Measurements from ENCODE around the gene CATSPER3. TPM values are rescaled to one million over a fixed set of nuclear protein-coding genes. Genes with fewer than 3 reads are reported as not detected.

The CATSPER3 gene
- total RNA-seq, 1 experiment from 2014 or later, result 0.57 TPM

DNA sequence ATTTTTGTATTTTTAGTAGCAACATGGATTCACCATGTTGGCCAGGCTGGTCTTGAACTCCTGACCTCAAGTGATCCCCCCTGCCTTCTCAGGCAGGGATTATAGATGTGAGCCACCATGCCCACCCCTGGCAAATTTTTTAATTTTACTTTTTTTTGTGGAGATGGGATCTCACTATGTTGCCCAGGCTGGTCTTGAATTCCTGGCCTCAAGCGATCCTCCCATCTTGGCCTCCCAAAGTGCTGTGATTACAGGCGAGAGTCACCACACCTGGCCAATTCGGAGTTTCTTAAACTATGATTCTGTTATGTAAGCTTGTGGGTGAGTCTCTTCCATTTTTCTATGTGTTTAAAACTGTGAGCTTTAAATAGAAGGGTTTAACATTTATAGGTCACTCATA, 35.2 kb upstream of the CATSPER3 start:
- Histone ChIP-seq H3K4me2 (no peak overlapping the region), H3K36me3 (ENCODE audit: low read depth) (peaks cover 19% of the 10 kb centered on the region; the same call in 1 of the 2 replicates), H3K4me3 (no peak overlapping the region), H3K79me2 (ENCODE audit: low read depth) (no peaks in the 10 kb centered on the region), H3K9me3 (ENCODE audit: insufficient read depth, low read depth) (no peaks in the 10 kb centered on the region), H3K4me1 (replicated peaks; ENCODE audit: insufficient read depth) (no peaks in the 10 kb centered on the region), H2AFZ (no peak overlapping the region), H3K27me3 (ENCODE audit: insufficient read depth, low read depth) (no peaks in the 10 kb centered on the region), H3K27ac (no peak overlapping the region), H4K20me1 (ENCODE audit: insufficient read depth) (no peaks in the 10 kb centered on the region; the same call in 1 of the 2 replicates), H3F3A (ENCODE audit: insufficient read depth, low read depth) (0 out of 2 replicates have a peak, but pooled peaks cover 3% of the 10 kb centered on the region), H3K9me2 (ENCODE audit: insufficient read depth) (no peaks in the 10 kb centered on the region)
- no TSS peak for BruUV-seq (replicated peaks)
- POLR2A ChIA-PET (ENCODE audit: unreplicated experiment), result no interaction called here
- intact Hi-C loops (cut with micrococcal nuclease; ENCODE audit: unreplicated experiment), result no loop called here
- TF ChIP-seq EZH2 (IDR thresholded peaks at IDR 0.05; ENCODE audit: low read depth), result no peak
- TF ChIP-seq, protein P1, sequence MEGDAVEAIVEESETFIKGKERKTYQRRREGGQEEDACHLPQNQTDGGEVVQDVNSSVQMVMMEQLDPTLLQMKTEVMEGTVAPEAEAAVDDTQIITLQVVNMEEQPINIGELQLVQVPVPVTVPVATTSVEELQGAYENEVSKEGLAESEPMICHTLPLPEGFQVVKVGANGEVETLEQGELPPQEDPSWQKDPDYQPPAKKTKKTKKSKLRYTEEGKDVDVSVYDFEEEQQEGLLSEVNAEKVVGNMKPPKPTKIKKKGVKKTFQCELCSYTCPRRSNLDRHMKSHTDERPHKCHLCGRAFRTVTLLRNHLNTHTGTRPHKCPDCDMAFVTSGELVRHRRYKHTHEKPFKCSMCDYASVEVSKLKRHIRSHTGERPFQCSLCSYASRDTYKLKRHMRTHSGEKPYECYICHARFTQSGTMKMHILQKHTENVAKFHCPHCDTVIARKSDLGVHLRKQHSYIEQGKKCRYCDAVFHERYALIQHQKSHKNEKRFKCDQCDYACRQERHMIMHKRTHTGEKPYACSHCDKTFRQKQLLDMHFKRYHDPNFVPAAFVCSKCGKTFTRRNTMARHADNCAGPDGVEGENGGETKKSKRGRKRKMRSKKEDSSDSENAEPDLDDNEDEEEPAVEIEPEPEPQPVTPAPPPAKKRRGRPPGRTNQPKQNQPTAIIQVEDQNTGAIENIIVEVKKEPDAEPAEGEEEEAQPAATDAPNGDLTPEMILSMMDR (conservative IDR thresholded peaks at IDR 0.05), result no peak
- CTCF ChIA-PET, result interaction anchor here (0.6 kb wide), 1 partner anchor 16 kb away, joined by 6 read pairs; no protein-coding TSS in a partner anchor
- no peak for DNase-seq

DNA sequence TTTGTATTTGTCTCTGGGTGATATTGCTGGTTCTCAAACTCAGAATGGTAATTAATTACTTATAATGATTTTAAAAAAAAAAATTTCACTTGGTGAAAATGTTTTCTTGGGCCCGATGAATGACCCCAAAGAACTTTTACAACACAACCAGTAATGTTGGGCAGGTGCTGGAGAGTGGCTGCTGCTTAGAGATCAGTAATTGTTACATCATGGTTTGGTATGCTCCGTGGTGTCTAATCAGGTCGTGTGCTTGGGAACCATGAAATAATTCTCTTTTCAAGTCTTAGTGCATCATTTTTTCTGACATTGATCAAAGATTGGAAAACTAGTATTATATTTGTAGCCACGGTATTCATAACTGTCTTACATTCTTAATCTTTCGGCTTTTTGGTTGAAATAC, 33.5 kb upstream of the CATSPER3 start:
- intact Hi-C loops (cut with micrococcal nuclease; ENCODE audit: unreplicated experiment), result no loop called here
- H3K4me1 ChIP-seq (replicated peaks; ENCODE audit: insufficient read depth), result no peaks in the 10 kb centered on the region
- ChIA-PET POLR2A (ENCODE audit: unreplicated experiment) (no interaction called here), CTCF (no interaction called here)
- H3K9me3 ChIP-seq (ENCODE audit: insufficient read depth, low read depth), result no peaks in the 10 kb centered on the region
- 0 out of 2 replicates have a peak, but pooled peaks cover 3% of the 10 kb centered on the region for H3F3A ChIP-seq (ENCODE audit: insufficient read depth, low read depth)
- no peak overlapping the region for H3K4me2 ChIP-seq
- no peak overlapping the region for H2AFZ ChIP-seq
- no peak overlapping the region for H3K27ac ChIP-seq
- peaks cover 19% of the 10 kb centered on the region; the same call in 1 of the 2 replicates for H3K36me3 ChIP-seq (ENCODE audit: low read depth)
- no peak overlapping the region for H3K4me3 ChIP-seq
- H3K79me2 ChIP-seq (ENCODE audit: low read depth), result no peaks in the 10 kb centered on the region
- TF ChIP-seq EZH2 (IDR thresholded peaks at IDR 0.05; ENCODE audit: low read depth), result no peak
- TF ChIP-seq, protein P1 (conservative IDR thresholded peaks at IDR 0.05), result no peak
- H4K20me1 ChIP-seq (ENCODE audit: insufficient read depth), result no peaks in the 10 kb centered on the region; the same call in 1 of the 2 replicates
- H3K9me2 ChIP-seq (ENCODE audit: insufficient read depth), result no peaks in the 10 kb centered on the region
- no peaks in the 10 kb centered on the region for H3K27me3 ChIP-seq (ENCODE audit: insufficient read depth, low read depth)
- no TSS peak for BruUV-seq (replicated peaks)
- no peak for DNase-seq

DNA sequence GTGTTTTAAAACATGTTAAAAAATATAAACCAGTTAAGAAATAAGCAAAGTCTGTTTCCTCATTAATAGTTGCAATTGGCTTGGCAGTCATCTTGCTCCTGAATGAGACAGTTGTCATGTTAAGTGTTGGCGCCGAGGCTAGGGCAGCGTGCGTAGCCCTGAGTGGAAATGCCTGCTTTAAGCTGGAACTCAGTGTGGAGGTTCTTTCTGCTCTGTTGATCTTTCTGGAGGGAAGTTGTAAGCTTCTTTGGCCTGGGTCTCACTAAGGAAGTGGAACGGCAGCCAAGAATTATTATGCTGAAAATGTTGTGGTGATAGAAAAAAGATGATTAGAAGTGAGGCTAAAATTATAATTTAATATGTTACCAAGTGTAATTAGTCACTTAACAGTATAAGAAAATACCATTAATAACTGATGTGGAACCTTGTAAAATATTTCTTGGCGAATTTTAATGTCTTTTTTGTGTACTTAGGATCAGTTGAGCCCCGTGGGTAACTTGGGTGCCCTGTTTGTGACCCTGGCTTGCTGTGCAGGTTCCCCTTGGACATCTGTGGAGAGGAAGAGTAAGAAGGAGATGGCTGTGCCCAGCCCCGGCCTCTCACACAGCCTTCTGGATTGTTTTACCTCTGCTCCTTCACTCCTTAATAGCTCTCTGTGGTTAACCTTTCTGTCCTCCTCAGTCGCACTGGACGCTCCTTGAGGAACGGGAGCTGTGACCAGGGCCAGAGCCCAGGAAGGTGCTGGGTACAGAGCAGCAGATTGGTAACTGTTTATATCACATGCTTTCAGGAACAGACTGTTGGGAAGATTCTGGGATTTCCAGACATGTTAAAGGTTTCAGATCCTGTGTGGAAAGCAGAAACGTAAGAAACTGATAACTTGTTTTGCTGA, 31.8 kb upstream of the CATSPER3 start:
- CTCF ChIA-PET, result no interaction called here
- no peak for DNase-seq
- Histone ChIP-seq H3K36me3 (ENCODE audit: low read depth) (peaks cover 21% of the 10 kb centered on the region; the same call in 1 of the 2 replicates), H3K4me1 (replicated peaks; ENCODE audit: insufficient read depth) (no peaks in the 10 kb centered on the region), H3K9me3 (ENCODE audit: insufficient read depth, low read depth) (no peaks in the 10 kb centered on the region), H3K4me3 (no peak overlapping the region), H3K4me2 (no peak overlapping the region), H4K20me1 (ENCODE audit: insufficient read depth) (no peaks in the 10 kb centered on the region; the same call in 1 of the 2 replicates), H3K9me2 (ENCODE audit: insufficient read depth) (no peaks in the 10 kb centered on the region), H3K79me2 (ENCODE audit: low read depth) (no peaks in the 10 kb centered on the region), H3F3A (ENCODE audit: insufficient read depth, low read depth) (no peaks in the 10 kb centered on the region), H3K27ac (no peak overlapping the region), H3K27me3 (ENCODE audit: insufficient read depth, low read depth) (no peaks in the 10 kb centered on the region), H2AFZ (no peak overlapping the region)
- intact Hi-C loops (cut with micrococcal nuclease; ENCODE audit: unreplicated experiment), result no loop called here
- BruUV-seq (replicated peaks), result no TSS peak
- POLR2A ChIA-PET (ENCODE audit: unreplicated experiment), result no interaction called here
- no peak for TF ChIP-seq EZH2 (IDR thresholded peaks at IDR 0.05; ENCODE audit: low read depth)
- TF ChIP-seq, protein P1 (conservative IDR thresholded peaks at IDR 0.05), result no peak

All from PC-9 (cell line).